GM12878 (cell line): ENCODE results near the gene LRRC27. TPM values are rescaled to one million over a fixed set of nuclear protein-coding genes. Genes with fewer than 3 reads are reported as not detected.
"Not testable (repeated sequence)": the region's sequence is repeated elsewhere in the genome, so short reads cannot be mapped to it uniquely, and the experiment has no call there.

Source experiments
- ATAC-seq: fragments of 200-7000 bp; cut with Tn5 transposase; 3 replicates; pipeline ENCODE4 v1.9.1; 2020; ENCODE audit warnings: mild to moderate bottlenecking, moderate library complexity
- BruUV-seq: library from RNA; stranded (reverse); fragments of 400-500 nt; replicated peaks from 2 replicates; lab custom pipeline; 2021; lab: Mats Ljungman, UMichigan
- CTCF ChIA-PET: fragments of 300-600 bp; sonication (Branson Sonifier 250); formaldehyde crosslinking; extraction: SDS; loops from one replicate; lab custom pipeline; 2021; ENCODE audit warnings: inconsistent platforms; lab: Yijun Ruan, JAX
- POLR2A ChIA-PET: fragments of 350-600 bp; formaldehyde crosslinking; extraction: SDS; loops from one replicate; lab custom pipeline; 2021; ENCODE audit warnings: inconsistent platforms; lab: Charles Lee
- RAD21 ChIA-PET: fragments of 300-600 bp; sonication (Branson Sonifier 250); formaldehyde crosslinking; loops from one replicate; lab custom pipeline; 2023; ENCODE audit warnings: antibody characterized with exemption; ENCODE audit not compliant: unreplicated experiment; lab: Charles Lee
- SMC1A ChIA-PET: fragments of 300-600 bp; sonication (Branson Sonifier 250); formaldehyde crosslinking; loops from one replicate; lab custom pipeline; 2023; ENCODE audit not compliant: unreplicated experiment, uncharacterized antibody; lab: Charles Lee
- DNase-seq: peaks from one replicate; pipeline ENCODE4 v3.0.0-alpha.2; 2011; ENCODE audit warnings: low read depth, low spot score
- FAIRE-seq: peaks from 3 replicates; lab custom pipeline; 2011; peaks lifted over from hg19 to GRCh38; lab: Jason Lieb, UNC
- H2AFZ ChIP-seq: 2 replicates; pipeline ENCODE4 v1.6.0; 2011; ENCODE audit warnings: low read depth, low read length, control low read depth; ENCODE audit not compliant: control insufficient read depth
- H3K27ac ChIP-seq: 2 replicates; pipeline ENCODE4 v1.5.1; 2011; ENCODE audit warnings: control low read depth; ENCODE audit not compliant: control insufficient read depth, insufficient read depth
- H3K27me3 ChIP-seq, 2 experiments: replicated peaks in 1 of 2; 2 replicates each; pipeline versions ENCODE4 v1.6.0 to v1.6.1; 2011; ENCODE audit warnings: low read length in 1 of 2; ENCODE audit not compliant: control insufficient read depth in 2 of 2, insufficient read depth in 2 of 2
- H3K36me3 ChIP-seq, 2 experiments: 2 replicates each; pipeline ENCODE4 v1.5.1; 2011; ENCODE audit warnings: low read length in 1 of 2; ENCODE audit not compliant: control insufficient read depth in 2 of 2, insufficient read depth in 2 of 2
- H3K4me1 ChIP-seq: 2 replicates; pipeline ENCODE4 v1.6.1; 2011; ENCODE audit warnings: mild to moderate bottlenecking, low read length, moderate library complexity, mixed read lengths; ENCODE audit not compliant: control insufficient read depth, insufficient read depth
- H3K4me2 ChIP-seq: 2 replicates; pipeline ENCODE4 v1.6.0; 2011; ENCODE audit warnings: control low read depth; ENCODE audit not compliant: control insufficient read depth, insufficient read depth
- H3K4me3 ChIP-seq: fragments of 200-600 bp; sonication (generic); 2 replicates; pipeline ENCODE4 v1.5.1; 2016
- H3K79me2 ChIP-seq: 2 replicates; pipeline ENCODE4 v1.6.0; 2011; ENCODE audit warnings: low read length; ENCODE audit not compliant: control insufficient read depth, insufficient read depth
- H3K9ac ChIP-seq: 2 replicates; pipeline ENCODE4 v1.8.0; 2011; ENCODE audit warnings: low read length, control low read depth, mixed read lengths; ENCODE audit not compliant: control insufficient read depth, insufficient read depth
- H3K9me3 ChIP-seq: replicated peaks from 3 replicates; pipeline ENCODE4 v1.5.1; 2011; ENCODE audit warnings: mild to moderate bottlenecking, low read length; ENCODE audit not compliant: control insufficient read depth, insufficient read depth
- H4K20me1 ChIP-seq: 2 replicates; pipeline ENCODE4 v1.6.0; 2011; ENCODE audit not compliant: control insufficient read depth, insufficient read depth
- RAD21 ChIP-seq: IDR thresholded peaks from 2 replicates; pipeline ENCODE4 v1.6.1; 2011; ENCODE audit warnings: mild to moderate bottlenecking, low read depth, low read length, moderate library complexity; ENCODE audit not compliant: insufficient read depth
- SMC3 ChIP-seq: IDR thresholded peaks from 2 replicates; pipeline ENCODE4 v1.6.1; 2011; ENCODE audit warnings: low read length, improper control_type of control experiment, borderline replicate concordance
- WGBS: methylation state at CpG from one replicate; pipeline ENCODE4 v1.1.6; 2016; ENCODE audit warnings: low lambda C conversion rate; ENCODE audit not compliant: insufficient replicate concordance, insufficient coverage; ENCODE audit errors: missing lambda C conversion rate; 5-methylcytosine and 5-hydroxymethylcytosine counted together
- in situ Hi-C: fragments of 300-500 bp; cut with MboI; formaldehyde crosslinking; loops from 9 replicates; pipeline ENCODE4 v1.14.3; 2018; ENCODE audit warnings: mixed read lengths
- intact Hi-C: fragments of 100-400 bp; cut with micrococcal nuclease; formaldehyde crosslinking; loops from one replicate; pipeline ENCODE4 v1.14.2; 2022; ENCODE audit not compliant: unreplicated experiment
- polyA plus RNA-seq, 11 experiments: library from polyadenylated mRNA; depleted of rRNA in 4 of 11; unstranded in 6 of 11; stranded (reverse) in 5 of 11; fragments of >200 nt; fragmentation: Nextera tagmentation in 4 of 11; fragmentation: Illumina TruSeq in 1 of 11; extraction: Ambion mirVana in 4 of 11; extraction: Trizol in 1 of 11; gene quantifications; 1 replicate in 1 of 11; 2 replicates in 10 of 11; pipeline versions ENCODE4 v1.2.1 to v1.2.3, GENCODE V29; 2011 to 2016; ENCODE audit warnings: inconsistent platforms in 2 of 11, missing spikeins in 2 of 11, low read depth in 1 of 11
- total RNA-seq, 4 experiments: library from RNA; depleted of rRNA in 3 of 4; stranded (reverse); fragments of >200 nt in 3 of 4; fragmentation: Illumina TruSeq in 1 of 4; extraction: Trizol in 1 of 4; gene quantifications; 2 replicates each; pipeline versions ENCODE4 v1.2.1 to v1.2.3, GENCODE V29; 2013 to 2021
- TF ChIP-seq, protein P1 (sequence below), 3 experiments: IDR thresholded peaks in 2 of 3; conservative IDR thresholded peaks in 1 of 3; 2 replicates each; pipeline ENCODE4 v1.5.1; 2011; ENCODE audit warnings: low read depth in 3 of 3, low read length in 3 of 3, mild to moderate bottlenecking in 3 of 3, control low read depth in 2 of 3, moderate library complexity in 2 of 3, inconsistent platforms in 1 of 3, mixed read lengths in 1 of 3; ENCODE audit not compliant: control insufficient read depth in 2 of 3, insufficient read depth in 1 of 3; ENCODE audit errors: extremely low read depth in 1 of 3

The LRRC27 gene
- total and polyA plus RNA-seq, 10 of the 15 experiments (the other 5 are each of a cell fraction or from before 2014, with no cell fraction given) = 0.48 to 6.9 (median 4.7) TPM

DNA sequence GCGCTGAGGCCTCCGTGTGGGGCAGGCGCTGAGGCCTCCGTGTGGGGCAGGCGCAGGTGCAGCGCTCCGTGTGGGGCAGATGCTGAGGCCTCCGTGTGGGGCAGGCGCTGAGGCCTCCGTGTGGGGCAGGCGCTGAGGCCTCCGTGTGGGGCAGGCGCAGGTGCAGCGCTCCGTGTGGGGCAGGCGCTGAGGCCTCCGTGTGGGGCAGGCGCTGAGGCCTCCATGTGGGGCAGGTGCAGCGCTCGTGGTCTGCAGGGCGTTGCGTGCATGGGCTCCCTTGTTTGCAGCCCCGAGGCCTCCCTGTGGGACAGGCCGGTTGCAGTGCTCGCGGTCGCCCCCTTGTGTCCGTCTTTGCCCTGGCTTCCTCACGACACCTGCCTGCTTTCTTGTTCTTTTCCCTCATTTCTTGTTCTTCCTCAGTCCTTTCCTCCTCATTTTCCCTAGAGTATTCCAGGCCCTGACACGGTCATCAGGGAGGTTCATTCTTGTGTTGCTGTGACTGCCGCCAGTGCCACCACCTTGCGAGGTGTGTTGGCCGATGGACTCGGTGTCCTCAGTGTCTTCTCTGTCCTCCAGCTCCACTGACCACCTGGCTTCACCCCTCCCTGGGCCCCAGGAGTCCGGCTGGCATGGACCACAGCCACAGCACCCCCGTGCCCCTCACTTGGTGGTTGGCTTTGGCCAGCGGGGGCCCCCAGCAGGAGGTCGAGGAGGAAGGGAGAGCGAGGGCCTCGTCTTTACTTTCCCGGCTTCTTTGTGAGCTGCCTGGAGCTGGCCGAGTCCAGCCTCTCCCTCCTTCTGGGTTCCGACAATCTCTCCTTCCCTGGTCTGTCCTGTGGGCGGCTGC, 20.7 kb downstream of the LRRC27 start:
- in situ Hi-C loops, BruUV-seq, H3K9ac ChIP-seq, RAD21 ChIA-PET, POLR2A ChIA-PET, H3K27me3 ChIP-seq, H3K4me1 ChIP-seq, H3K36me3 ChIP-seq, H4K20me1 ChIP-seq, SMC1A ChIA-PET, H3K27ac ChIP-seq, DNase-seq, H3K4me3 ChIP-seq, H3K4me2 ChIP-seq, H3K9me3 ChIP-seq, H2AFZ ChIP-seq, H3K79me2 ChIP-seq: not testable (repeated sequence)
- peak; percentile 81 for ATAC-seq
- TF ChIP-seq, protein P1, sequence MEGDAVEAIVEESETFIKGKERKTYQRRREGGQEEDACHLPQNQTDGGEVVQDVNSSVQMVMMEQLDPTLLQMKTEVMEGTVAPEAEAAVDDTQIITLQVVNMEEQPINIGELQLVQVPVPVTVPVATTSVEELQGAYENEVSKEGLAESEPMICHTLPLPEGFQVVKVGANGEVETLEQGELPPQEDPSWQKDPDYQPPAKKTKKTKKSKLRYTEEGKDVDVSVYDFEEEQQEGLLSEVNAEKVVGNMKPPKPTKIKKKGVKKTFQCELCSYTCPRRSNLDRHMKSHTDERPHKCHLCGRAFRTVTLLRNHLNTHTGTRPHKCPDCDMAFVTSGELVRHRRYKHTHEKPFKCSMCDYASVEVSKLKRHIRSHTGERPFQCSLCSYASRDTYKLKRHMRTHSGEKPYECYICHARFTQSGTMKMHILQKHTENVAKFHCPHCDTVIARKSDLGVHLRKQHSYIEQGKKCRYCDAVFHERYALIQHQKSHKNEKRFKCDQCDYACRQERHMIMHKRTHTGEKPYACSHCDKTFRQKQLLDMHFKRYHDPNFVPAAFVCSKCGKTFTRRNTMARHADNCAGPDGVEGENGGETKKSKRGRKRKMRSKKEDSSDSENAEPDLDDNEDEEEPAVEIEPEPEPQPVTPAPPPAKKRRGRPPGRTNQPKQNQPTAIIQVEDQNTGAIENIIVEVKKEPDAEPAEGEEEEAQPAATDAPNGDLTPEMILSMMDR (IDR thresholded peaks at IDR 0.05 in 2 of 3, conservative IDR thresholded peaks at IDR 0.05 in 1 of 3; ENCODE audit: control insufficient read depth in 2 of 3, extremely low read depth in 1 of 3, insufficient read depth in 1 of 3, low read depth in 3 of 3, low read length in 3 of 3) = peak; percentile 66 to 85 (median 71)
- peak; percentile 65 for TF ChIP-seq RAD21
- TF ChIP-seq SMC3 = peak; percentile 67; the same call in 1 of the 2 replicates
- WGBS = 34% methylated on average over 26 of the region's 44 CpGs
- CTCF ChIA-PET = interaction anchor here (1.2 kb wide), 1 partner anchor 10 kb away, joined by 3 read pairs; no protein-coding TSS in a partner anchor
- intact Hi-C loops = loop anchor here (1.0 kb wide), 1 partner anchor 129 kb away; no protein-coding TSS in a partner anchor
- peak; percentile 68 for FAIRE-seq
